Thoracic aorta (tissue), 2 donors: Measurements from ENCODE around the gene PRMT7. TPM values are rescaled to one million over a fixed set of nuclear protein-coding genes. Genes with fewer than 3 reads are reported as not detected.

ENCODE experiments used
- ATAC-seq: fragments of 150-250 bp; one replicate; pipeline ENCODE4 v1.8.0; 2017; ENCODE audit warnings: low read depth; ENCODE audit not compliant: insufficient number of reproducible peaks, low FRiP score
- DNase-seq: peaks from one replicate; pipeline ENCODE4 v3.0.0-alpha.2; 2020; ENCODE audit warnings: low spot score
- H3K27ac ChIP-seq, 2 donors: fragments of 200-600 bp; sonication (generic); 1 replicate in 1 of 2; 2 replicates in 1 of 2; pipeline ENCODE4 v1.5.1; 2016; ENCODE audit warnings: mild to moderate bottlenecking in 2 of 2, moderate library complexity in 2 of 2
- H3K27me3 ChIP-seq: fragments of 200-600 bp; sonication (generic); replicated peaks from 2 replicates; pipeline ENCODE4 v1.6.0; 2016; ENCODE audit warnings: mild to moderate bottlenecking; ENCODE audit not compliant: insufficient read depth
- H3K36me3 ChIP-seq: fragments of 200-600 bp; sonication (generic); one replicate; pipeline ENCODE4 v1.5.1; 2016
- H3K4me1 ChIP-seq, 2 donors: fragments of 200-600 bp; sonication (generic); 1 replicate in 1 of 2; 2 replicates in 1 of 2; pipeline versions ENCODE4 v1.5.1 to v1.6.0; 2016; ENCODE audit warnings: low read depth in 2 of 2, mild to moderate bottlenecking in 1 of 2; ENCODE audit not compliant: control insufficient read depth in 1 of 2
- H3K4me3 ChIP-seq: fragments of 200-600 bp; sonication (generic); 2 replicates; pipeline ENCODE4 v1.5.1; 2016; ENCODE audit warnings: mild to moderate bottlenecking
- H3K9me3 ChIP-seq: fragments of 200-600 bp; sonication (generic); 2 replicates; pipeline ENCODE4 v1.5.1; 2016
- total RNA-seq, 2 donors: library from RNA; depleted of rRNA; stranded (reverse); fragments of >200 nt; gene quantifications; one replicate each; pipeline versions ENCODE4 v1.1.0 to v1.2.3, GENCODE V29; 2016
- TF ChIP-seq, protein P1 (sequence below): fragments of 200-600 bp; sonication (generic); IDR thresholded peaks from one replicate; pipeline ENCODE4 v1.5.1; 2019; ENCODE audit warnings: antibody characterized with exemption

PRMT7 gene
- total RNA-seq, 2 donors from 2014 or later, result 46.6 to 74.2 TPM

- Histone ChIP-seq H3K27me3 (no peaks in the 10 kb centered on the region), H3K9me3 (no peaks in the 10 kb centered on the region), H3K4me1 (no peaks in the 10 kb centered on the region), H3K36me3 (no peaks in the 10 kb centered on the region), H3K4me3 (no peak overlapping the region), H3K27ac (no peak overlapping the region)
- TF ChIP-seq, protein P1, sequence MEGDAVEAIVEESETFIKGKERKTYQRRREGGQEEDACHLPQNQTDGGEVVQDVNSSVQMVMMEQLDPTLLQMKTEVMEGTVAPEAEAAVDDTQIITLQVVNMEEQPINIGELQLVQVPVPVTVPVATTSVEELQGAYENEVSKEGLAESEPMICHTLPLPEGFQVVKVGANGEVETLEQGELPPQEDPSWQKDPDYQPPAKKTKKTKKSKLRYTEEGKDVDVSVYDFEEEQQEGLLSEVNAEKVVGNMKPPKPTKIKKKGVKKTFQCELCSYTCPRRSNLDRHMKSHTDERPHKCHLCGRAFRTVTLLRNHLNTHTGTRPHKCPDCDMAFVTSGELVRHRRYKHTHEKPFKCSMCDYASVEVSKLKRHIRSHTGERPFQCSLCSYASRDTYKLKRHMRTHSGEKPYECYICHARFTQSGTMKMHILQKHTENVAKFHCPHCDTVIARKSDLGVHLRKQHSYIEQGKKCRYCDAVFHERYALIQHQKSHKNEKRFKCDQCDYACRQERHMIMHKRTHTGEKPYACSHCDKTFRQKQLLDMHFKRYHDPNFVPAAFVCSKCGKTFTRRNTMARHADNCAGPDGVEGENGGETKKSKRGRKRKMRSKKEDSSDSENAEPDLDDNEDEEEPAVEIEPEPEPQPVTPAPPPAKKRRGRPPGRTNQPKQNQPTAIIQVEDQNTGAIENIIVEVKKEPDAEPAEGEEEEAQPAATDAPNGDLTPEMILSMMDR, result peak; percentile 17
- ATAC-seq (no peak), DNase-seq (no peak)
Measured at GRCh38 chr16:68382296-68382718, 71.5 kb downstream of the PRMT7 start.

DNA sequence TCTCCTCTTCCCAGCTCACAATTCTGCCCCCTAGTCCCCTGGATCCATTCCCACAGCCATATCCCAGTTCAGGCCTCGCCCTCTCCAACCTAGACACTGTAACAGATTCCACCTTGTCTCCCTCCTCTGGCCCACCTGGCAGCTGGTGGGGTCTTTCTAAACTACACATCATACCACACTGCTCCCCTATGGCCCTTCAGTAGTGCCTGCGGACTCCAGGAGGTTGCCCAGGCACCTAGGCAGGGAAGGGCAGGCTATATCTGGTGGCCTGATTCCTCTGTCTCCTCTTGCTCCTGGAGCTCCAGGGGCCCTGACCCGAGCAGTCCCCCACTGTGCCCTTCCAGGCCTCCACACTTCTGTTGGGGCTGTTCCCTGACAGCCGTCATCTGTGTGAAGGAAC, 73.0 kb downstream of the PRMT7 start:
- Histone ChIP-seq H3K9me3 (no peaks in the 10 kb centered on the region), H3K4me1 (no peaks in the 10 kb centered on the region), H3K27me3 (no peaks in the 10 kb centered on the region), H3K36me3 (no peaks in the 10 kb centered on the region), H3K4me3 (no peak overlapping the region), H3K27ac (no peak overlapping the region)
- no peak for DNase-seq
- TF ChIP-seq, protein P1, result no peak
- ATAC-seq, result no peak

DNA sequence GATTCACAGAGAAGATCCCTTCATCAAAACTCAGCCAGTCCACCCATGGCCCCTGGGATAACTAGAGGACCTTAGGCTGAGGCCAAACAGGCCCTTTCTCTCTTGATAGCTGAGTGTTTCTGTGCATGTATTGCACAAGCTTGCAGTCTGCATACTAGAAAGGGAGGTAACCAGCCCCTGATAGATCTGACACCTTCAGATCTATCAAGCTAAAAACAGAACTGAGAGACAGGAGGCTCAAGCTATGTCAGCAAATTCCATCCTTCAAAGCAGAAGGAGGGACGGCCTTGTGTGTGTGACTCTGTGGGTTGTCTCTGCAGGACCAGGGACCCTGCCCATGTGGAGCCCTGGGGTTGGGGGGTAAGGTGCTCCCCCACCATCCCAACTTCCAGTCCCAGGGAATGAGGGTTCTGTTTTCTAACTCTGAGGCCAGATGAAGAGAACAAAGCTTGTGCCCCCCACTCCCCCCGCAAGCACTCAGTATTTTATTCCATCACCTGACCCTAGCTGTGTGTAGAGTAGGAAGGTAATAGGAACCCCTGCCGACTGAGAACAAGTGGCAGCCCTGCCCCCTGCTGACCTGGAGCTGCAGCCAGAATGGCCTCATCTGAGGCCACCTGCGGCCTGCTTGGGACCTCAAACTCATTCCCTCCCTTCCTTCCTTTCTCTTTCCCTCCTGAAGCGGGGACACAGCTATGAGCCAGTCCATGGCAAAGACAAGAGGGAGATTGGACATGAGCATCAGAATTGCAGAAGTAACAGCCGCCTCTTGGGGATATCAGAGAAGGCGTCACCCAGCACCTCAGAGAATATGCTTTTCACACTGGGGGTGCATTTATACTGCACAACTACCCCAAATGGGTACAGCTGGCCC, 73.7 kb downstream of the PRMT7 start:
- no peaks in the 10 kb centered on the region for H3K9me3 ChIP-seq
- H3K27ac ChIP-seq, result no peak overlapping the region
- no peak for DNase-seq
- H3K4me1 ChIP-seq, result no peaks in the 10 kb centered on the region
- H3K36me3 ChIP-seq, result no peaks in the 10 kb centered on the region
- no peaks in the 10 kb centered on the region for H3K27me3 ChIP-seq
- ATAC-seq, result no peak
- TF ChIP-seq, protein P1, result no peak
- H3K4me3 ChIP-seq, result no peak overlapping the region

DNA sequence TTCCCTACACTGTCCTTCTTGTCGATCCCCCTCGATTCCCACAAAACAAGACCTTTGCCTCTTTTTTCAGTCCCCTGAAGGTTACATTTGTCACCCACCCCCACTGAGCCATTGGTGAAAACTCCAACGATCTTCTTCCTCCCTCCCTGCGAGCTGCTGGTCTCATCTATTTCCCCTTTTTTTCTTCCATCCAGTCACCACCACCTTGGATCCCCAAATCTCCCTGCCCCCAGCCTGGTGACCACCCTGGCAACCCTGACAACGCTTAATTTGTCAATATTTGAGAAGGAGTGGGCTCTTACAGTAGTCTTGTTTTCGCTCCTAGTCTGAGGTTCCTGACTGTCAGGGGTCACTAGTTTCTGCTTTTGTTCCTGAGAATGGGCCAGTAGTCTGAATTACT, 74.6 kb downstream of the PRMT7 start:
- H3K36me3 ChIP-seq, result no peaks in the 10 kb centered on the region
- H3K27ac ChIP-seq, result no peak overlapping the region
- TF ChIP-seq, protein P1, result no peak
- no peaks in the 10 kb centered on the region for H3K4me1 ChIP-seq
- H3K4me3 ChIP-seq, result no peak overlapping the region
- ATAC-seq, result no peak
- H3K9me3 ChIP-seq, result no peaks in the 10 kb centered on the region
- no peak for DNase-seq
- no peaks in the 10 kb centered on the region for H3K27me3 ChIP-seq

DNA sequence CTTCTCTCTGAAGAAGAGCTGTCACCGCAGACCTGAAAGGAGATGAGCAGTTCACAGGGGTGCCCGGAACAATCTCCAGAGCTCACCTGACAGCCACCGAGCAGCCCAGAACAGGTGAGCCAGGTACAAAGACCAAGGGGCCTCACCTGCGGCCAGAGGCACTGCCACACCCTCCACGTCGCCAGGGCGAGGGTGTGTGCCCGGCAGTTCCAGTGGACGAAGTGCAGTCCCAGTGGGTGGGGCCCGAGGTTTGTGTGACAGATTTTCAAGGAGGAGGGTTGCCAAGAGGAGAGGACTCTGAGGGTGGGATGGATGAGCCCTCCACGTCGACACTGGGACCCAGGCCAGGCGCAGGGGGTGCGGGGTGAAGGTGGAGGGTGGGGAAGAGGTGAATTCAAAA, 75.8 kb downstream of the PRMT7 start:
- no peak overlapping the region for H3K27ac ChIP-seq
- TF ChIP-seq, protein P1, result no peak

More for the DNA sequence above, 75.8 kb downstream of the PRMT7 start:
- H3K4me1 ChIP-seq, result no peaks in the 10 kb centered on the region
- no peak overlapping the region for H3K4me3 ChIP-seq
- no peak for DNase-seq
- H3K36me3 ChIP-seq, result no peaks in the 10 kb centered on the region
- no peaks in the 10 kb centered on the region for H3K9me3 ChIP-seq
- ATAC-seq, result no peak
- no peaks in the 10 kb centered on the region for H3K27me3 ChIP-seq
